CD8-positive, alpha-beta memory T cell (primary cell): ENCODE data around the gene MDH1B. TPM values are rescaled to one million over a fixed set of nuclear protein-coding genes. Genes with fewer than 3 reads are reported as not detected.
"Not testable (repeated sequence)": the region's sequence is repeated elsewhere in the genome, so short reads cannot be mapped to it uniquely, and the experiment has no call there.

Experiments used
- CTCF ChIA-PET: fragments of 350-600 bp; sonication (Branson Sonifier 250); formaldehyde crosslinking; loops from one replicate; lab custom pipeline; 2021; ENCODE audit warnings: antibody characterized with exemption; lab: Charles Lee
- POLR2A ChIA-PET: fragments of 350-600 bp; sonication (Branson Sonifier 250); formaldehyde crosslinking; loops from one replicate; lab custom pipeline; 2021; ENCODE audit warnings: antibody characterized with exemption; lab: Charles Lee
- DNase-seq, 5 donors: peaks; one replicate each; pipeline versions ENCODE4 v3.0.0 to v3.0.0-alpha.2; 2020 to 2022; ENCODE audit warnings: mixed read lengths in 1 of 5
- H3K27ac ChIP-seq: one replicate; pipeline ENCODE4 v1.7.0; 2013; ENCODE audit warnings: low read depth, mild to moderate bottlenecking, low read length, moderate library complexity
- H3K27me3 ChIP-seq: 2 replicates; pipeline ENCODE4 v1.7.0; 2013; ENCODE audit warnings: low read length, mild to moderate bottlenecking; ENCODE audit not compliant: insufficient read depth, poor library complexity, severe bottlenecking
- H3K36me3 ChIP-seq: 2 replicates; pipeline ENCODE4 v1.7.0; 2013; ENCODE audit warnings: mild to moderate bottlenecking, low read length, moderate library complexity; ENCODE audit not compliant: insufficient read depth
- H3K4me1 ChIP-seq: 2 replicates; pipeline ENCODE4 v1.7.0; 2013; ENCODE audit warnings: mild to moderate bottlenecking, low read length, moderate library complexity; ENCODE audit not compliant: insufficient read depth
- H3K4me3 ChIP-seq: 2 replicates; pipeline ENCODE4 v1.7.0; 2013; ENCODE audit warnings: mild to moderate bottlenecking, low read length
- H3K9me3 ChIP-seq: 2 replicates; pipeline ENCODE4 v1.7.0; 2013; ENCODE audit warnings: mild to moderate bottlenecking, low read length
- H3K27ac Mint-ChIP-seq, 8 donors: one replicate each; pipeline ENCODE4 v1.8.0; 2020 to 2021; ENCODE audit warnings: mixed read lengths in 8 of 8, mild to moderate bottlenecking in 6 of 8, inconsistent platforms in 3 of 8, moderate library complexity in 3 of 8
- H3K27me3 Mint-ChIP-seq, 2 donors: one replicate each; pipeline ENCODE4 v1.8.0; 2020 to 2021; ENCODE audit warnings: mixed read lengths in 2 of 2, mild to moderate bottlenecking in 1 of 2, moderate library complexity in 1 of 2
- H3K36me3 Mint-ChIP-seq, 3 donors: one replicate each; pipeline ENCODE4 v1.8.0; 2020 to 2021; ENCODE audit warnings: mixed read lengths in 3 of 3, inconsistent platforms in 1 of 3, mild to moderate bottlenecking in 1 of 3
- H3K4me1 Mint-ChIP-seq, 3 donors: one replicate each; pipeline ENCODE4 v1.8.0; 2020 to 2021; ENCODE audit warnings: mixed read lengths in 3 of 3, inconsistent platforms in 1 of 3, mild to moderate bottlenecking in 1 of 3
- H3K4me3 Mint-ChIP-seq, 7 donors: one replicate each; pipeline ENCODE4 v1.8.0; 2020 to 2021; ENCODE audit warnings: mixed read lengths in 7 of 7, mild to moderate bottlenecking in 6 of 7, moderate library complexity in 4 of 7, inconsistent platforms in 2 of 7
- H3K9me3 Mint-ChIP-seq, 5 donors: one replicate each; pipeline ENCODE4 v1.8.0; 2020 to 2022; ENCODE audit warnings: mixed read lengths in 5 of 5, mild to moderate bottlenecking in 3 of 5, moderate library complexity in 2 of 5, inconsistent platforms in 1 of 5
- polyA plus RNA-seq: library from polyadenylated mRNA; unstranded; fragments of 300-500 nt; fragmentation: Illumina TruSeq; gene quantifications from one replicate; pipeline ENCODE4 v1.2.3, GENCODE V29; 2021
- total RNA-seq, 2 experiments: library from RNA; stranded (reverse); gene quantifications; one replicate each; pipeline ENCODE4 v1.2.3, GENCODE V29; 2021

The MDH1B gene
- total and polyA plus RNA-seq, 3 experiments from 2014 or later = 0.15 to 1.2 (median 0.81) TPM

DNA sequence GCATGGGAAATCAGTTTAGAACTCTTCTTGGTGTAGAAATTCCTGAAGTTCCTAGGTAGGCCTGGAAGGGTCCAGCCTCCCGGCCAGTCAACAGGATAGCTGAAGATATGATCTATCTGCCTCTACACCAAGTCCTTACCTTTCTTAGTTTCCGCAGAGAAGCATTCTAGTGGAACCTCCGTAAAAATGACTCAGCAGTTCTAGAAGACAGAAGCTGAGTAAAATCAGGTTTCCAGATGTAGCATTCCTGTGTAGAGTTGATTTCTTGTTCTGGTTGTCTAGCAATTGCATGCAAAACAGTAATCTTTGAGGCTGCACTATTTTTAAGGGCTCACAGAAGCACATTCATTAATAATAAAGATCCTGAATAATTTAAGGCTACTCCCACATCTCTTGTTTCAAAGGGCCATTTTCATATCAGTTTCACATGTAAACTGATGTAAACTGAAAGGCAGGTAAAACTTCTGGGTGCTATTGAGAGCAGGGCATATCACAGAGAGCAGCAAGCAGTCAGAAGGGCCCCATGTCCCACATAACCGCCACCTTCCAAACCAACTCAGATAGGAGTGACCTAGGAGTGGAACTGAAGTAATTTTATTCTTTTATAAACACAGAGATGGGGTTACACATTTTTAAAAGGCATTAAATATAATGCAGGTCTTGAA, 43.7 kb downstream of the MDH1B start:
- Histone ChIP-seq H3K4me1 (no peaks in the 10 kb centered on the region), H3K27ac (no peak overlapping the region), H3K36me3 (no peaks in the 10 kb centered on the region), H3K27me3 (no peaks in the 10 kb centered on the region), H3K9me3 (no peaks in the 10 kb centered on the region), H3K4me3 (no peak overlapping the region)
- DNase-seq = no peak
- ChIA-PET CTCF (no interaction called here), POLR2A (no interaction called here)
- H3K27ac Mint-ChIP-seq = no peak overlapping the region
- no peaks in the 10 kb centered on the region for H3K4me1 Mint-ChIP-seq
- peaks cover 0 to 6% (median 0%) of the 10 kb centered on the region in 5 donors for H3K9me3 Mint-ChIP-seq
- no peaks in the 10 kb centered on the region for H3K36me3 Mint-ChIP-seq
- H3K27me3 Mint-ChIP-seq = peaks cover 16 to 32% of the 10 kb centered on the region in 2 donors
- H3K4me3 Mint-ChIP-seq = no peak overlapping the region

DNA sequence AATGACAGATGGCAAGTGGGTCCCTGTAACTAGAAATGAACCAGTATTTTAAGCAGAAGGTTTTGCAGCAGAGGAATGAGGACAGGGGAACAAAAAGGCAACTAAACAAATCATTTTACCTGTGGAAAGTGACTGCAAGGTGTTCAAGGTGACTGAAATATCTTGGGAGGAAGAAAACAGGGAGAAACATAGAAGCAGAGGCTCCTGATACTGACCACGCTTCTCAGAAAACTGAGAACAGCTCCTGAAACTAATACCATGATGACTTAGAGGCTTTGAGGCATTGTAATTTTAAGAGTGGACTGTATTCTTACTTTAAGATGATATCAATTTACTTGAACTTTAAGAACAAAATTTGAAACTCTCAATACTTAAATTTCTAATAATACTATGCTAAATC, 46.8 kb downstream of the MDH1B start, which contains the start of gene DYTN:
DYTN (minus strand) TSS at position 101 of the 400 bp plus-strand sequence. CDS start 117 bp downstream, outside the sequence.
- peaks cover 21 to 38% of the 10 kb centered on the region in 2 donors for H3K27me3 Mint-ChIP-seq
- POLR2A ChIA-PET = no interaction called here
- no peaks in the 10 kb centered on the region for H3K36me3 Mint-ChIP-seq

DNA sequence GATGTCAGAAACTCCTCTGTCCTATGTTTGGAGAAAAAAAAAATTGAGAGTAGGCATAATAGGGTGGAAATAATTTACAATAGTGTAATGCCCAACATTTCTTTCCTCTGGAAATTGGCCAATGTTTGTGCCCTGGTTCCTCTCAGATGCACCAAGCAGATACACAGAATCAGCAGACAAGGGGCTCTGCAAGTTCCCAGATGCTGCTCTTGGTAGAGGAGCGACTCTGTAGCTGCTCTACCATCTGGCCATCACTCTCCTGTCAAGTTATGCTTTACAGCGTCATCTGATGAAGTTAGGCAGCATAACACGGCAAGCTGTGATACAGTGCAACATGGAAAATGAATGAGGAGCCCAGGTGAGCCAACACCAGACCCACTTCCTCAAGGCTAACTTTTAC, 48.5 kb downstream of the MDH1B start:
- ChIA-PET POLR2A (no interaction called here), CTCF (no interaction called here)
- Mint-ChIP-seq H3K4me3 (no peak overlapping the region), H3K4me1 (no peaks in the 10 kb centered on the region), H3K27me3 (peaks cover 21 to 34% of the 10 kb centered on the region in 2 donors), H3K27ac (no peak overlapping the region), H3K36me3 (no peaks in the 10 kb centered on the region), H3K9me3 (peaks cover 0 to 3% (median 0%) of the 10 kb centered on the region in 5 donors)
- H3K27ac ChIP-seq = no peak overlapping the region
- H3K9me3 ChIP-seq = no peaks in the 10 kb centered on the region
- no peaks in the 10 kb centered on the region for H3K4me1 ChIP-seq
- no peaks in the 10 kb centered on the region for H3K36me3 ChIP-seq
- H3K4me3 ChIP-seq = no peak overlapping the region
- no peaks in the 10 kb centered on the region for H3K27me3 ChIP-seq
- DNase-seq = no peak

More for the DNA sequence above, 46.8 kb downstream of the MDH1B start, which contains the start of gene DYTN:
- Mint-ChIP-seq H3K9me3 (peaks cover 0 to 6% (median 0%) of the 10 kb centered on the region in 5 donors), H3K4me1 (no peaks in the 10 kb centered on the region), H3K27ac (no peak within 1 kb of the TSS), H3K4me3 (no peak within 1 kb of the TSS)
- no peak for DNase-seq
- H3K27ac ChIP-seq = no peak within 1 kb of the TSS
- CTCF ChIA-PET = no interaction called here
- H3K4me1 ChIP-seq = no peaks in the 10 kb centered on the region
- no peaks in the 10 kb centered on the region for H3K27me3 ChIP-seq
- no peak within 1 kb of the TSS for H3K4me3 ChIP-seq
- H3K36me3 ChIP-seq = no peaks in the 10 kb centered on the region
- no peaks in the 10 kb centered on the region for H3K9me3 ChIP-seq

DNA sequence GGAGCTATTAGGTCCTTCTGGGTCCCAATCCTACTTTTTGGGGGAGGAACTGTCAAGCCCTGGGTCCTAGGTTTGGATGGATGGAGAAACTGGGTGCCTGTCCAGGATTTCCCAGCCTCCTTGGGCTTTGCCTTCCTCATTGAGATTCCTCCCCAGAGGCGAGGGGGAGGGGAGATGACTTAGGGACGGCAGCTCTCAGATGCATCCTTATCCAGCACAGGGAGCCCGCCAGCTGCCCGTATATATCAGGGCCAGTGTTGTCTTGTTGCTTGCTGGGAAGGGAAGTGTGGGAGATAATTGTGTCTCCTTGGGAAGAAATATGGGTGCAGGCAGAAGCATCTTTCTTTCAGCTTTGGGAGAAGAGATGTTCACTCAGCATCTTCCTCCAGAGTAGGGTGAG, 49.9 kb downstream of the MDH1B start:
- H3K9me3 ChIP-seq, POLR2A ChIA-PET, H3K4me1 ChIP-seq, H3K36me3 ChIP-seq, H3K27me3 ChIP-seq, H3K9me3 Mint-ChIP-seq, DNase-seq, H3K4me3 ChIP-seq, H3K4me1 Mint-ChIP-seq, H3K27ac Mint-ChIP-seq, H3K36me3 Mint-ChIP-seq, H3K27ac ChIP-seq, H3K4me3 Mint-ChIP-seq: not testable (repeated sequence)
- peaks cover 19 to 30% of the 10 kb centered on the region in 2 donors for H3K27me3 Mint-ChIP-seq
- CTCF ChIA-PET = interaction anchor here (0.7 kb wide), 1 partner anchor 250 kb away, joined by 3 read pairs; no protein-coding TSS in a partner anchor

DNA sequence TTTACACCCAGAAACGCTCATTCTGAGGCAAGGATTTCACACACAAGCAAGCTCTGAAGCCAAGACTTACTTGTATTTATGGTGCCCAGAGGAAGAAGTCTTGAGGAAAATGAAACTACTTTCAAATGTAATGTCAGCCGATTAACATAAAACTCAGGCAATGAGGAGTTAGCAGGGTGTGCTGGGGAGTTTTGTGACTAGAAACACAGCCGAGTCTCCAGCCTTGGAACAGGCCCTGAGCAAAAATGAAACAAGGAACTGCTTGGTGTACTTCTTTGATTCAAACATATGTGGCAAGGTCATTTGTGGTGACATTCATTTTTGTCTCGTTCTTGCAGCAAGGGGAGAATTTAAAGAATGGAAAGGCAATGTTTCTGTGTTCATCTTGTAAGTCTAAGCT, 51.4 kb downstream of the MDH1B start:
- DNase-seq = no peak
- H3K4me3 ChIP-seq = no peak overlapping the region
- CTCF ChIA-PET = no interaction called here
- no peak overlapping the region for H3K27ac ChIP-seq
- H3K27me3 ChIP-seq = no peaks in the 10 kb centered on the region
- Mint-ChIP-seq H3K4me3 (no peak overlapping the region), H3K27ac (no peak overlapping the region), H3K9me3 (peaks cover 0 to 1% (median 0%) of the 10 kb centered on the region in 5 donors), H3K36me3 (no peaks in the 10 kb centered on the region), H3K27me3 (peaks cover 18 to 25% of the 10 kb centered on the region in 2 donors), H3K4me1 (no peaks in the 10 kb centered on the region)
- no peaks in the 10 kb centered on the region for H3K36me3 ChIP-seq
- no peaks in the 10 kb centered on the region for H3K9me3 ChIP-seq
- no peaks in the 10 kb centered on the region for H3K4me1 ChIP-seq
- POLR2A ChIA-PET = no interaction called here

DNA sequence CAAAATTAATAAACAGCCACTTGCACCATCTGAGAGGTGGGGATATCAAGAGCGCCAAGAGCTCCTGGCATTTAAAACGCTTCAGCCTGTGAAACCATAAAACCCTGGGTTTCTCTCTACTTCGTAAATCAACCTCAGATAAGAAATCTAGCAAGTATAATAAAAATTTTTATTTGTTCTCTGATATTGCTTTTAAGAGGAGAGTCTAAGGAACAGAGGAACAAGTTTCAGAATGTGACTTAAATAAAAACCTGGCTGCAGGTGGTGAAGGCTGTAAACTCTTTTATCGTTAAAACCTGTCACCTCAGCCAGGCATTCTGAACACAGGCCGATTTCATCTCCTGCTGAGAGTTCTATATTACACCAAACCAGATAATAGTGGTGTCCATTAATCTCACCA, 56.8 kb downstream of the MDH1B start:
- no peaks in the 10 kb centered on the region for H3K36me3 ChIP-seq
- H3K4me1 ChIP-seq = no peaks in the 10 kb centered on the region
- DNase-seq = no peak
- POLR2A ChIA-PET = no interaction called here
- CTCF ChIA-PET = no interaction called here
- H3K27ac Mint-ChIP-seq = no peak overlapping the region
- H3K4me3 Mint-ChIP-seq = no peak overlapping the region
- no peaks in the 10 kb centered on the region for H3K4me1 Mint-ChIP-seq
- H3K27me3 Mint-ChIP-seq = peaks cover 4 to 8% of the 10 kb centered on the region in 2 donors
- no peaks in the 10 kb centered on the region for H3K9me3 ChIP-seq
- H3K27me3 ChIP-seq = no peaks in the 10 kb centered on the region
- no peaks in the 10 kb centered on the region for H3K36me3 Mint-ChIP-seq
- no peak overlapping the region for H3K27ac ChIP-seq
- H3K9me3 Mint-ChIP-seq = no peaks in the 10 kb centered on the region
- no peak overlapping the region for H3K4me3 ChIP-seq

DNA sequence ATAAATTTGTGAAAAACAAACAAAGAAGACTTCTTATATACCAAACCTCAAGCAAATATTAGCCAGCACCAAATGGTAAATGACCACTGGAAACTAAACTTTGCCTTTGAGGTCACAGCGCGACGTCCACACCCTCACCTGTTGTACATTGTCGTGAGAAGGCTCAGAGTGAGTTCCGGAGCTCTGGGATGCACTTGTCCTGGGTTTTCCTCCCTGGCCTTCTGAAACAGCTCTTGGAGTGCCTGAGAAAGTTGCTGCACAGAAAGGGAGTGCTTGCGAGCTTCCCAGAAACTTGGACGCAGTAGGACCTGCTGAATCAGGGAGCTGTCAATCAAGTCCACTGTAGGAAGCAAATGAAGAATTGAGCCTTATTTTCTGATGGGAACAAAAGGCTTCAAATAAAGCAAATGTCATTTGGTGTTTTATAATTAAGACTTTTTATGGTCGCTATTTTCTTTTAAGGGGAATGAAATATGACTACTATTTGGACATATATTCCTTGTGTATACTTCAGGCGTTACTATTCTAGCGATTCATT, 57.9 kb downstream of the MDH1B start:
- Mint-ChIP-seq H3K4me3 (no peak overlapping the region), H3K9me3 (no peaks in the 10 kb centered on the region), H3K36me3 (no peaks in the 10 kb centered on the region), H3K4me1 (no peaks in the 10 kb centered on the region), H3K27me3 (peaks cover 4 to 14% of the 10 kb centered on the region in 2 donors), H3K27ac (no peak overlapping the region)
- no peak overlapping the region for H3K4me3 ChIP-seq
- CTCF ChIA-PET = interaction anchor here (0.6 kb wide), 1 partner anchor 11 kb away, joined by 3 read pairs; no protein-coding TSS in a partner anchor
- H3K27ac ChIP-seq = no peak overlapping the region
- H3K4me1 ChIP-seq = no peaks in the 10 kb centered on the region
- no peaks in the 10 kb centered on the region for H3K9me3 ChIP-seq
- no peak for DNase-seq
- H3K36me3 ChIP-seq = no peaks in the 10 kb centered on the region
- POLR2A ChIA-PET = no interaction called here
- H3K27me3 ChIP-seq = no peaks in the 10 kb centered on the region

DNA sequence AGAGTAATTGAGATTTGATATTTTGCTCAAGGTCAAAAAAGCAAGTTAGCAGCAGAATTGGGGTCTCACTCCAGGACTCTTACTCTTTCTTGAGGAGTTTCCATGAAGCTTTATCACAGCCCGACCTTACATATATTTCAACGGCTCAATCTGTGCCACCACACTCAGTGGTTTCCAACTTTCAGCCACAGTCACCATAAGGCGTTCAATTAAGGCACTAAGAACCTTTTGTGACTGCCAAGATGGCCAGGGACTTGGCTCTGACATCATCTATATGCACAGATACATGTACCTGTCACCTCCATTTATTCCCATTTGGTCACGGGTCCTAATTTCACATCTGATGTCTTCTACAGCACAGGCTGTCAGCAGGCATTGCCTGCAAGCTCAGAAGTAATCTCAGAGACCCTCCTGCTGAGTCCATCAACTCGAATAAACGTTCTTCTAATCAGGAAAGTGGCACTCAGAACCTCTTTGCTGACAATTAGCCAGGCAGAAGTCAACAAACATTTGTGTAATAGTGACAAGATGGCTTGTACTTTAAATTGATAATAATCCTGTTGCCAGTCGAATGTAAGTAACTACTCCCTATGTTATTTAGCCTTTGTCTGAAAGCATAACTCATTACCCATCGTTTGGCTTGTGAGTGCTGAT, 63.0 kb downstream of the MDH1B start:
- CTCF ChIA-PET = no interaction called here
- Mint-ChIP-seq H3K27me3 (peaks cover 5 to 29% of the 10 kb centered on the region in 2 donors), H3K9me3 (no peaks in the 10 kb centered on the region), H3K4me1 (peaks cover 0 to 3% (median 3%) of the 10 kb centered on the region in 3 donors), H3K4me3 (no peak overlapping the region), H3K36me3 (no peaks in the 10 kb centered on the region), H3K27ac (no peak overlapping the region)
- Histone ChIP-seq H3K36me3 (no peaks in the 10 kb centered on the region), H3K4me3 (no peak overlapping the region), H3K4me1 (no peaks in the 10 kb centered on the region), H3K27ac (no peak overlapping the region), H3K9me3 (no peaks in the 10 kb centered on the region), H3K27me3 (peaks cover 3% of the 10 kb centered on the region)
- no peak for DNase-seq
- POLR2A ChIA-PET = no interaction called here
